Activated CD8-positive, alpha-beta memory T cell treated with anti-CD3 and anti-CD28 coated beads, Interleukin-2, amount 50 U/mL, for 24 hours (primary cell): ENCODE measurements around the gene CDKL1.

Experiments used
- DNase-seq: peaks from one replicate; pipeline ENCODE4 v3.0.0-alpha.2; 2020; ENCODE audit errors: extremely low read depth

The CDKL1 gene

DNA sequence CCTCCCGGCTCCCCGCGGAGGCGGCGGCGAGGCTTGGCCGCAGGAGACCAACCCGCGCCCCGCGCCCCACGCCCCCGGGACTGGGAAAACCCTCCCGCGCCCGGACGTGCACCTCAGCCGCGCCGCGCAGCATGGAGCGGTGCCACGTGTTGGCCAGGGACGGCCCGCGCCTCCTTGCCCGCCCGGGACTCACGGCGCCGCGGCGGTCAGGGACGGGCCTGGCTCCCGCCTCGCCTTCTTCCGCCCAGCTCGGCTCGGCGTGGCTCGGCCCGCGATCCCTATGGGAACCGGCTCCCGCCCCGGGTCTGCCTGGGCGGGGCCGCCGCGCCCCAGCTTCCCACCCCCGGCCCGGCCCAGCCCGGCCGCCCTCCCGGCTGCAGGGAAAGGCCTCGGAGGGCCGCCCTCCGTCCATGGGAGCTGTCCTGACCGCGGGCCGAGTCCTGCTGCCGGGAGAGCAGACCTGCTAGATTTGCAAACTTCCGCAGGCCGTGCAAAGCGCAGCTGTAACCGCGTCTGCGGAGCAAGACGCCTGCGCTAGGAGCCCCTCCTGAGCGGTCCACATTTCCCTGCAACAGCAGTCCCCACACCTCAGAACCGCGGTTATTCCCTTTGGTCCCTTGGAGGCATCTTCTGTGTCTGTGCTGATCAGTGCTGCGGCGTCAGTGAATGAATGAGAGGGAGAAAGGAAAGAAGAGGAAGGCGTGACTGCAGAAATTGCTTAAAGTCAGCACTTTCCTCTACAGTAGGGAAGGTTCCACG is at the start of gene CDKL1:
CDKL1 (minus strand) TSS at position 251 of the 759 bp plus-strand sequence. CDS start 1,013 bp downstream, outside the sequence.
- no peak for DNase-seq

DNA sequence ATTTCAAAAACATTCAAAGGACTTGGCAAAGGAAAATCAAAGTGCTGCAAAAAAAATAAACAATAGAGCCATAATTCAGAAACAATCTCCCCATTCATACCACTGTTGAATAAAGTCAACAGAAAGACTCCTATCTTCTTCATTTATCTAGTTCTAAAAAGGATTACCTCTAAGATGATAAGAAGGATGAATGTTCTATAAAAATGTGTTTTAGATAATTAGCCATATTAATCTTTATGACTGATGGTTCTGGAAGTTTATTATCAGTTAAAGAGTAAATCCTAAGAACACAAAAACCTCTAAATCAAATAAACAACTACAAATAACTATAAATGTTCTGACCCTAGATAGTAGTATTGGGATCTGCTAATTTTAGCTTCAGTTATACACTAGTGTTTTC is 37.8 kb upstream of the CDKL1 start:
- no peak for DNase-seq

DNA sequence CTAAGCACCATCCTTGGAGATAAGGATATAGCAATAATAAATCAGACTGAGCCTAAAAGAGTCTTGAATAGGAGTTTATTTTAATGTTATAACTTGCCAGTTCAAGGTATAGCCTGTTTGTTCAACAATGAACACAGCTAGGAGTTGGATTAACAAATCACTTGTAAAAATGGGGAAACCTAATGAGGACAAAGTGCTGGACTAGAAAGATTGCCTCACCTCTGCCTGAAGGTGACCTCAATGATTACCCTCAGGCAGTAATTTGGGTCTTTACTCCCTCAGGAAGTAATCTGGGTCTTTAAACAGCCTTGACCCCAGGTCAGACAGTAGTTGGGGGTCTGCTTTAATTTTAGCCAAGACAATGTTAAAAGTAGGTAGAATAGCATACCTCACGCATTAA is 35.5 kb upstream of the CDKL1 start:
- no peak for DNase-seq

DNA sequence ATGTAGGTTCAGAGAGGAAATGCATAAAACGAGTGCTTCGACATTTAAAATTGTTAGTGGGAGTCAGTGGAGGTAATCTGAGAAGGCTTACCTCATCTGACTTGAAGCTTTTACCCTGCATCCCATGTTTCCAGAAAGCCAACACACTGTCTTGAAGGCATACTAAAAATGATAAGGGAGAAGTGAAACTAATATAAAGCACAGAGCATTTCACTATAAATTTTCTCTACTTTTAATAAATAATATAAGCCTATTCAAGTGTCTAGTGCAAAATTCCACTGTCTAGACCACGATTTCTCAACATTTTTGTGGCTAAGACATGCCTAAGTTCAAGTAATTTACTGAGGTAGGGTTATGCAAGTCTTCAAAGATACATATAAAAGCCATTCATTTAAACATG is 29.1 kb upstream of the CDKL1 start:
- DNase-seq = no peak

DNA sequence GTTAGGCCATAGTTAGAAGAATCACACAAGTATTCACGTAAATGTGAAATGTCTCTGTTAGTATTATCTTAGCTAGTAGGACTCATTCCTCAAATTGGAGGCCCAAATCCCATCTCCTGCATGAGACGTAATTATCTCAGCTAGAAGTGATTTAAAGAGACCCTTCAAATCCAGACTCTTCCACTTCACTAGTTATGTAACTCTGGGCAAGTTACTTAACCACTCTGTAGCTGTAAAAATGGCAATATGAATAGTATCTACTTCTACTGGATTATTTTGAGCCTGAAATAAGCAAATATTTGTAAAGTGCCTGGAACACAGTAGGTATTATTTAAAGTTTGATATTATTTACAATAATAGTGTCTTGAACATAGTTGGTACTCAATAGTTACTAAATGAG is 28.4 kb upstream of the CDKL1 start:
- no peak for DNase-seq

DNA sequence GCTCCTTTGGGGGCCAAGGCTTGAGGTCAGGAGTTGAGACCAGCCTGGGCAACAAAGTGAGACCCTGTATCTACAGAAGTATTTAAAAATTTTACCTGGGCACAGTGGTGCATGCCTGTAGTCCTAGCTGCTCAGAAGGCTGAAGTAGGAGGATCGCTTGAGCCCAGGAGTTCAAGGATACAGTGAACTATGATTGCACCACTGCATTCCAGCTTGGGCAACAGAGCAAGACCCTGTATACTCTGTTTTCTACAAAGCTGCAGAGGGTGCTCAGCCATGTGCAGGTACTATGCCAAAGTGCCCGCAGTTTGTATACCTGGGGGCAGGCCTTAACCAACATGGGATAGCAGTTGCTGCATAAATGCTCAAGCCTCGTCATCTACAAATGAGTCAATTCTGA is 26.8 kb upstream of the CDKL1 start:
- DNase-seq = no peak

DNA sequence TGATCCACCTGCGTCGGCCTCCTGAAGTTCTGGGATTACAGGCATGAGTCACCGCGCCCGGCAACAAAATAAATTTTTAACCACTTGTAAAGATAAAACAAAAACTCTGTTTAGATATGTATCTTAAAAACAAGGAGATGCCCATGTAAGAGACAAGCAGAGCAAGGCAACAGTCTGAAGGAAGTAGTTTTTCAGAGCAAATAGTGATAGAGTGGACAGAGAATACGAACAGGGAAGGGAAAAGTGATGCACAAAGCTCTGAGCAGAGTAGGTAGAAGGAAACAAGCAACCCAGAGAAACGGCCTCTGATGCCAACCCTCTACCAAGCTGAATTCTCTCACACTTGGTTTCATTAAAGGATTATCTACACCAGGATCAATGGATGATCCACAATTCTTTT is 24.8 kb upstream of the CDKL1 start:
- no peak for DNase-seq

DNA sequence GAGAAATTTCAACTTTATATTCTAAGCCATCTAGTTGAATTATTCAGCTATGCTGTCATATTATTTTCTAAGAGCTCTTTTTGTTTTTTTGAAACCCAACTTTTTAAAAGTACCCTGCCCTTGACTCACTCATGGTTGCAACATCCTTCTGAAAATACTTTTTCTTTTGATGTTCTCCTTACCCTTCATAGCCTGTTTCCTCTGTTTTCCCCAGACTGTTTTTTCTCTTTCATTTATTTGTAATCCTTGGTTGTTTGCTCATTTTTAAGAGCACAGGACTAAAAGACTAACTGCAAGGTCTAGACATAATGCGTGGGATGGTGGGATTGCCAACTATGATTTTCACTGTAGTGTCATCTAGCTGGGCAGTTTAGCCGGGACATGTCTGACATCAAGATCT is 21.2 kb upstream of the CDKL1 start:
- DNase-seq = no peak

DNA sequence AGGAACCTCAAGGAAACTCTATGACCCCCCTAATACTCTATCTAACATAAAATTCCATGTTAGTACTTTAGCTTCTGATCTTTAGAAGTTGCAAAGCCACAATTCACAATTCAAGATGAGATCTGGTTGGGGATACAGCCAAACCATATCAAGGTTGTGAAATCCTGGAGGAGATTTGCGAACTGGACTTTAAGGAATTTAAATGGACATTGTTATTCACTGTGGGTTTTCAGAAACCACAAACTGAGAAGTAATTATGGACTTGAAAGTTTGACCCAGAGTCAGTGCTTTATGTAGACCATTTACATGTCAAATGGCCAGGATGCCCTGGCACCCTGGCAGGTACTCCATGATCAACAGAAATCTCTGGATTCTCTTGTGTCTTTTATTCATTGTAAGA is 14.2 kb upstream of the CDKL1 start:
- no peak for DNase-seq

DNA sequence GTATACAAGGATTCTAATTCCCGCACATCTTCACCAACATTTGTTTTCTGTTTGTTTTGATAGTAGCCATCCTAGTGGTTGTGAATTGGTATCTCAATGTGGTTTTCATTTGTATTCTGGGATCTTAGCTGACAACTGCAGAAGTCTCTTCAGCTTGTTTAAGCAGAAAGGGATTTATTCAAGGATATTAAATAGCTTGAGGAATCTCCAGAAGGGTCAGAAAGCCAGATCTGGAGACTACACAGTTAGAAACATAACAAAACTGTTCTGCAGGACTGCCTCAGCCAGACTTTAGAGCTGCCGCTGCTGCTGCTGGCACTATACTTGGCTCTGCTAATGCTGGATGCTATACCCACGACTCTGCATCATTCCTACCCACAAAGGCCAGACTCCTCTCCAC is 13.4 kb upstream of the CDKL1 start:
- DNase-seq = no peak

DNA sequence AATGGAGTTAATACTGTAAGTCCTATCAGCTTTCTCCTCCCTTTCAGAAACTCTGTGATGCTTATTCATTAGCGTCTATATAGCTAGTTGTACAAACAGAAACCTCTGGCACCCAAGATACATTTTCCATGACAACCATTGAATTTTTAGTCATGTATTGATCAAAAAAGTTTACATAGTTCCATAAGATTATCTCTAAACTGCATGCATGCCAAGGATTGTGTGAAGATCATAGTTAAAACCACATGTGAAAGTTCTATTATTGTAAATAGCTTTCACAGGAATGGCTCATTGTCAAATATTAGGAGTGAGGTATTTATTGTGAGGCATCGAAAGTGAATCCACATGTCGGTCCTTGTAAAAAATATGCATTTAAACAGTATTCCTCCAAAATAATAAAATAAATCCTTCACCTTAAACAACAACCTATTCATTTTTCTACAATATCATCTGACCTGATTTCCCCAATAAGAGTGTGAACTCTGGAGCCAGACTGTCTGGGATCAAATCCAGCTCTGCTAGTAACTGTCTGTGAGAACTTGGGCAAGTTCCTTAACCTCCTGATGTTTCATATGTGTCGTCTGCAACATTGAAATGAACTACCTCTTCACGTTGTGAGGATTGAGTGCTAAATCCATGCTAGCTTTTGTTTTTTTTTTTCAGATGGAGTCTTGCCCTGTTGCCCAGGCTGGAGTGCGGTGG is 10.6 kb upstream of the CDKL1 start:
- no peak for DNase-seq

DNA sequence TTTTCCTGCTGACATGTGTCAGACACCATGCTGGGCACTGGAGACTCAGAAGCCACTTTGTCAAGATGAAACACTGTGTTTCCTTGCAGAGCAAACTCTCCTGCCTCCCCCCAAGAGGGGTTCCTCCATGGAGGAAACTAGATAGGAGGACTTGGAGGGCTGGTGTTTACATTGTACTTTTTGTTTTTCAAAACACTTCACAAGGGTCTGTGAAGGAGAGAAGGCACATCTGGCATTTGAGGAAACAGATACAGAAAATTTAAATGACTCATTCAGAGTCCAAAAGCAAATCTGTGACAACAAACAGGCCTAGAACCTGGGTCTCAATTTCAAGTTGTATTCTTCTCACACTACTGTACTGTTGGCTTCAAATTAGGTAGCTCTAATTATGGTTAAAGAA is 6.7 kb upstream of the CDKL1 start:
- DNase-seq = no peak

DNA sequence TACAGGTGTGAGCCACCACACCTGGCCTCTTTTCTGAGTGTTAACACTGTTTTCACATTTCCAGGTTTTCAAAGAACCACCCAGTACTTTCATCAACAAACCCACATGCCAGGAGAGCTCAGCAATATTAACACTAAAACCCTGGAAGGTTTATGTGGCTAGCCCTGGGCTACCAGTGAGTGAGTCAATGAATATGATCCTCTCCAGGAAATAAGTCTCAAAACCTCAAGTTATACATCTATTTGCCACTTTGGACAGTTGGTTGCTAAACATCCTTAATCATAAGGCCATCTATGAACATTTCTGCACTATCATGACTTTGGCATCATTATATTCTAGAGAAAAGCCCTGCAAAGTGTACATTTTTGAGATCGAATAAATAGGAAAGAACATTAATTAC is 6.3 kb upstream of the CDKL1 start:
- no peak for DNase-seq

DNA sequence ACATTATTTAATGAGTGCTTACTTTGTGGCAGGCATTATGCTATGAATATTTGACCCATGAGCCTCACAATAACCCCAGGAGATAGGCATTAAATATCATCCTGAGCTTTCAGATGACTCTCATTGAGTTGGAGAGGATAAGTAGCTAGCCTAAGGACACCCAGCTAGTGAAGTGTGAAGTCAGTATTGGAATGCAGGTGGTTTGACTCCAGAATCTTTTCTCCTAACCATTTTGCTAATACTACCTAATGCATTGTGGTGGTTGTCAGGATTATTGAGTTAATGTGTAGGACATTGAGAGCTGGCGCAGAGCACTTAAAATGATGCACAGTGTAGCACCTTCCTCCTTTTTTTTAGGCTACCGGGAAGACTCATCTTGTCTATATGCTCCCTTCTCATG is 3.8 kb upstream of the CDKL1 start:
- DNase-seq = no peak

DNA sequence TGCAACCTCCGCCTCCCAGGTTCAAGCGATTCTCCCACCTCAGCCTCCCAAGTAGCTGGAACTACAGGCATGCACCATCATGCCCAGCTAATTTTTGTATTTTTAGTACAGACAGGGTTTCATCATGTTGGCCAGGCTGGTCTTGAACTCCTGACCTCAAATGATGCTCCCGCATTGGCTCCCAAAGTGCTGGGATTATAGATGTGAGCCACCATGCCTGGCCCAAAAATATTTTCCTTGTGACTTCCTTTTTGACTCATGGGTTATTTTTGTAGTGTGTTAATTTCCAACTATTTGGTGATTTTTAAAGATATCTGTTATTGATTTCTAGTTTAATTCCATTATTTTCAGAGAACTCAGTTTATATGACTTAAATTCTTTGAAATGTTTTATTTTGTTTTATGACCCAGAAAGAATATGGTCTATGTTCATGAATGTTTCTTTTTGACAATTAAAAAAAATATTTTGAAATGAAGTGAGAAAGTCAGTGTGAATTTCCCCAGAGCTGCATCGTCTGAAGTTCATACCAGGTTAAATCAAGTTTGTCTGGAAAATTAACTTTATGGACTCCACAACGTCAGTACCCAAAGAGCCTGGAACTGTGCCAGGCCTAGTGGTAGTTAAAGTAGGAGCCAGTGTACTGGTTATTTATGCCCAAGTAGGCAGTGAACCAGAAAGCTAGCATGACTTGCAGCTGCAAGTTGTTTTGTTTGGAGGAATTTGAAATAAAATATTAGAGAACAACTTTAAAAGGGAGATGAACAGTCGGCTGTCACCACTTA is 2.8 kb upstream of the CDKL1 start:
- no peak for DNase-seq

DNA sequence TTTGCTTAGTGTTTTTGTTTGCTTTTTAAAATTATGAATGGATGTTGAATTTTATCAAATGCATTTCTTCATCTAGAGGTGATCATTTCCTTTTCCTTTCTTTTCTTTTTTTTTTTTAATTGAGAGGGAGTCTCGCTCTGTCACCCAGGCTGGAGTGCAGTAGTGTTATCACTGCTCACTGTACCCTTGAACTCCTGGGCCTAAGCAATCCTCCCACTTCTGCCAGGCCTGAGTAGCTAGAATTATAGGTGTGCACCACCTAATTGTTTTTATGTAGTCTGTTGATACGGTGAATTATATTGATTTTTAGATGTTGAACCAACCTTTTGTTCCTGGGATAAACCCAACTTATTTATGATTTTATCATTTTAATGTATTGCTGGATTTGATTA is 1.5 kb upstream of the CDKL1 start:
- DNase-seq = no peak

DNA sequence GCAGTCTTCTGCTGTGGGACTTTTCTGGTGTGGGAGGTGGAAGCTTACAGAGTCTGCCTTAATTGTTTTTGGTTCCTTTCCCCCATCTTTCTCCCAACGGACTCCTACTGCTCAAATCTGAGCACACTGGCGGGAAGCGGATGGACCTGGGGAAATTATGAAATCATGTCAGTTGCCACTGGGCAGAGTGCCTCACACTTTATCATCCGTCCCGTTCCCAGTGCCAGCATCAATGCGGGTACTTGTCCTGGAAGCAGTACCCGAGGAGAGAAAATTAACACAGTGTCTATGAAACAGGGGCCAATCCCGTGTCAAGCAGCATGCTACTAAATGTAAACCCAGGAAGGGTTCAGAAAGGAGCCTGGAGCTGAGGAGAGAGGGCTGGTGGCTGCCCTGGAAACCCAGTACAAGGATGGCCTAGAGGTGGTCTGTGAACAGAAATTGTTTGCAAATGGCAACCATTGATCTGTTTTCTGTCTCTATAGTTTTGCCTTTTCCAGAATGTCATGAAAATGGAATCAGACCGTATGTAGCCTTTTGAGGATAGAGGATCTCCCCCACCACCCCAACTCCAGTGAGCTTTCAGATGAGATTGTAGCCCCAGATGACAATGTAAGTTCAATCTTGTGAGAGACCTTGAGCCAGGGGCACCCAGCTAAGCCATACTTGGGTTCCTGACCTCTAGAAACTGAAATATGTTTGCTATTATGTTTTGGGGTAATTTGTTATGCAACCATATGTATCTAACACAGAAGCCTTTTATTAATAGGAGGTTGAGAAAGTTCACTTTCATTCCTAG is 908 bp upstream of the CDKL1 start:
- DNase-seq = no peak

DNA sequence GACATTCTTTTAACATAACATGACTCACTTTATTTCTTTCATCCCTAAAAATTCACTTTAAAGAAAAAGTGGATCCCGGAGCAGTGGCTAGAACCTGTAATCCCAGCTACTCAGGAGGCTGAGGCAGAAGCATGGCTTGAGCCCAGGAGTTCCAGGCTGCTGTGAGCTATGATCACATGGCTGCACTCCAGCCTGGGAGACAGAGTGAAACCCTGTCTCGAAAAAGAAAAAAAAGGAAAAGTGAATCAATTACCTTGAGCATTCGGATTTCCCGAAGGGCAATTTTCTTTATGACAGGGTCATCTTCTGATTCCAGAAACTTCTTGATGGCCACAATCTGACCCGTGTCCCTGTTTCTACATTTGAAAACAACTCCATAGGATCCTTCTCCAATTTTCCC is 1.2 kb downstream of the CDKL1 start:
- DNase-seq = no peak

DNA sequence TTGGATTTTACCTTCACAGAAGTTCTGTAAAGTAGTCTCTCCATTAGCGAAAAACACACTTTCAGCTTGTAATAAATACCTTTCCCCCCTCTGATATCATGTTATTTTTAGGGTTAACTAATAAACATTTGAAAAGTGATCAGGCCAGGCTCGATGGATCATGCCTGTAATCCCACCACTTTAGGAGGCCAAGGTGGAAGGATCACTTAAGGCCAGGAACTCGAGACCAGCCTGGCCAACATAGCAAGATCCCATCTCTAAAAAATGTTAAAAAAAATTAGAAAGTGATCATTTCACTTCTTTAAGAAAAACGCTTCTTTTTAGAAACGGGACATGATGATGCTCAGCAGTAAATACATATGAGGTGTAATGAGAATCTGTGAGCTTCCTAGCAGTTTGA is 2.0 kb downstream of the CDKL1 start:
- DNase-seq = no peak

DNA sequence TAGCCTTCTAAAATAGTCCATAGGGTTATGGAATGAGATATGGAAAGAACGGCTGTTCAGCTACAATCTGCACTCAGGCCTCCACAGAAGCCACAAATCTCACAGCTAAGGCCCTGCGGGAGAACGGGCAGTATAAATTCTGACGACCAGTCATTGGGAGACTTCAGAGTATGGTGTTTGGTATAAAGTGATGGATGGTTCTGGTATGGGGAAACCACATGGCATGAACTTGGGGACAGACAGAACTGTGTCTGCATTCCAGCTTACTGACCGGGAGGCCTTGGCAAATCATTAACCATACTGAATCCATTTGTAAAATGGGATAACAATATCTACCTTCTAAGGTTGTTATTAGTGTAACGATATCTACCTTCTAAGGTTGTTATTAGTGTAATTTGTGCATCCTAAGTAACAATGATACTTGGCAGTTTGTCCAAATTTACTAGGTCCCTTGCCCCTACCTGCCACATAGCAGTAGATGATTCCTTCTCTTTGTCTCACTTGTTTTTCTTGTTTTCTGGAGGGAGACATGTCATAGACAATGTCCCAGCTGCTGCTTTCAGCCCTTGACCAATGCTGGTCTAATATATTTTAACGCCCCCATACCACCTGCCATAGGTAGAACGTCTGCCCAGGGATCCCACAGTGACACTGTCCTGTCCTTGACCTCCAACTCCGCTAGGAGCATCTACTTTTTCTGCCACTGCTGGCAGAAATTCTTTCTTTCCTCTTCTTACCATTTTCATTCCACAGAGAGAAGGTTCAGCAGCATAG is 6.8 kb downstream of the CDKL1 start:
- no peak for DNase-seq

DNA sequence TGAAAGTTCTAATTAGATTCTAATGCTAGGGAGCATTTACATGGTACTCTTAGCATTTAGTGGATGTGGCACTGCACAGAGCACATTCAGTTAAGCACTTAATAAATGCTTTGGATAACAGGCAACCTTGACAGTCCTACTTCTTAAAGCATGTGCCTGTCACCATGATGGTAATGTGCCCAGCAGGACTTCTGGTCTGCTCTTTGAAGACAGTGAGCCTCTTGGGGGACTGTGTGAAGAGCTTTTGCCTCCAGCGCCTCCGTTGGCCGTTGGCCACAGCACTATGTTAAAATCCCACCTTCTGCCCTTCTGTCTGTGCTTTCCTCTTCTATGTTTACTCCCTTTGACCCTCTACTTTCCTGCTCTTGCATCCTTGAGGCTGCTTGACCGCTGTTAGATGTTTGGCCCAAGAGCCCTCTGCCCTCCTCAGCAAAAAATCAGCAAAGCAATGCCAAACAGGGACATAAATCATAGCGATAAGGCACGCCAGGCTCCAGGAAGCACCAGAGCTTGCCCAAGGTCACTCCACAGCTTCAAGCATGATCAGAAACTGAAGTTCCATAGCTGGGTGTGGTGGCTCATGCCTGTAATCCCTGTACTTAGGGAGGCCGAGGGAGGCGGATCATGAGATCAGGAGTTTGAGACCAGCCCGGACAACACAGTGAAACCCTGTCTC is 8.3 kb downstream of the CDKL1 start:
- no peak for DNase-seq
